ENCODE data around the gene B3GAT3.

The B3GAT3 gene

GRCh38 chr11:62645946-62646824 lies 24.4 kb upstream of the B3GAT3 start, which contains the start of gene GANAB (continued):
- TF ChIP-seq ZBTB10 (tag by site-specific recombination; IDR thresholded peaks at IDR 0.05) = peak; percentile 84
- TF ChIP-seq ZBTB20 (tag by site-specific recombination; IDR thresholded peaks at IDR 0.05) = no peak
- peak; percentile 94 for TF ChIP-seq EGR2 (tag by site-specific recombination; IDR thresholded peaks at IDR 0.05; ENCODE audit: low read depth)
- TF ChIP-seq ZNF280D (tag by site-specific recombination; IDR thresholded peaks at IDR 0.05) = no peak
- TF ChIP-seq ZNF626 (tag by site-specific recombination; IDR thresholded peaks at IDR 0.05) = no peak
- TF ChIP-seq ZNF18 (tag by site-specific recombination; IDR thresholded peaks at IDR 0.05) = no peak
- no peak for TF ChIP-seq KLF1 (tag by site-specific recombination; IDR thresholded peaks at IDR 0.05)
- 0 out of 2 replicates have a peak, but pooled peaks have one; percentile 34 for TF ChIP-seq WT1 (tag by site-specific recombination; IDR thresholded peaks at IDR 0.05)
- peak; percentile 98 for TF ChIP-seq ZFHX2 (tag by site-specific recombination; conservative IDR thresholded peaks at IDR 0.05)
- TF ChIP-seq ZNF76 (tag by site-specific recombination; IDR thresholded peaks at IDR 0.05; ENCODE audit: borderline replicate concordance, low read depth) = no peak
- no peak for TF ChIP-seq ZSCAN4 (tag by site-specific recombination; IDR thresholded peaks at IDR 0.05)
- TF ChIP-seq ZNF426 (tag by site-specific recombination; IDR thresholded peaks at IDR 0.05) = no peak
- no peak for TF ChIP-seq IKZF3 (tag by site-specific recombination; IDR thresholded peaks at IDR 0.05)
- no peak for TF ChIP-seq ZNF138 (tag by site-specific recombination; IDR thresholded peaks at IDR 0.05; ENCODE audit: borderline replicate concordance)
- no peak for TF ChIP-seq ZNF585B (tag by site-specific recombination; IDR thresholded peaks at IDR 0.05)
- TF ChIP-seq GFI1B (tag by site-specific recombination; IDR thresholded peaks at IDR 0.05) = no peak
- no peak for TF ChIP-seq ZSCAN23 (tag by site-specific recombination; IDR thresholded peaks at IDR 0.05)
- no peak for TF ChIP-seq ZNF202 (tag by site-specific recombination; IDR thresholded peaks at IDR 0.05; ENCODE audit: borderline replicate concordance)
- no peak for TF ChIP-seq ZNF548 (tag by site-specific recombination; IDR thresholded peaks at IDR 0.05)
- TF ChIP-seq ZNF223 (tag by site-specific recombination; IDR thresholded peaks at IDR 0.05) = no peak
- no peak for TF ChIP-seq ZNF354C (tag by site-specific recombination; IDR thresholded peaks at IDR 0.05; ENCODE audit: borderline replicate concordance, low read depth)
- TF ChIP-seq ZNF555 (tag by site-specific recombination; conservative IDR thresholded peaks at IDR 0.05) = no peak
- no peak for TF ChIP-seq ZNF776 (tag by site-specific recombination; IDR thresholded peaks at IDR 0.05; ENCODE audit: borderline replicate concordance)
- no peak for TF ChIP-seq PRDM4 (tag by site-specific recombination; IDR thresholded peaks at IDR 0.05)
- TF ChIP-seq ZNF645 (tag by site-specific recombination; IDR thresholded peaks at IDR 0.05) = 0 out of 2 replicates have a peak, but pooled peaks have one; percentile 52
- TF ChIP-seq ZNF114 (tag by site-specific recombination; IDR thresholded peaks at IDR 0.05) = no peak
